Choroid plexus epithelial cell (primary cell): ENCODE data around the gene HOXB4.

Source experiments
- DNase-seq: peaks from one replicate; pipeline ENCODE4 v3.0.0-alpha.2; 2010; ENCODE audit warnings: low read depth
- H3K4me3 ChIP-seq: 2 replicates; pipeline ENCODE4 v1.5.1; 2011; ENCODE audit warnings: low read depth, mild to moderate bottlenecking, control low read depth, low read length, moderate library complexity
- CTCF ChIP-seq: conservative IDR thresholded peaks from 2 replicates; pipeline ENCODE4 v1.5.1; 2011; ENCODE audit warnings: low read depth, mild to moderate bottlenecking, control low read depth, inconsistent platforms, low read length, moderate library complexity

The HOXB4 gene

GRCh38 chr17:48558057-48558830, 19.9 kb downstream of the HOXB4 start:
- DNase-seq: no peak
- no peak for TF ChIP-seq CTCF
- H3K4me3 ChIP-seq: no peak overlapping the region

GRCh38 chr17:48556576-48557401, 21.4 kb downstream of the HOXB4 start:
- no peak overlapping the region for H3K4me3 ChIP-seq
- no peak for TF ChIP-seq CTCF
- DNase-seq: no peak

- no peak for TF ChIP-seq CTCF
- H3K4me3 ChIP-seq: no peak overlapping the region
- DNase-seq: no peak
These were observed 21.9 kb downstream of the HOXB4 start for GRCh38 chr17:48556229-48556575.

GRCh38 chr17:48555258-48556228, 22.6 kb downstream of the HOXB4 start:
- no peak for TF ChIP-seq CTCF
- no peak overlapping the region for H3K4me3 ChIP-seq
- DNase-seq: no peak

GRCh38 chr17:48554412-48555257, 23.5 kb downstream of the HOXB4 start:
- no peak for DNase-seq
- no peak for TF ChIP-seq CTCF
- H3K4me3 ChIP-seq: no peak overlapping the region

- TF ChIP-seq CTCF: no peak
- no peak overlapping the region for H3K4me3 ChIP-seq
- DNase-seq: no peak
These were observed 24.3 kb downstream of the HOXB4 start for GRCh38 chr17:48553826-48554225.
